ENCODE results near the gene ZNF48.
A peak's percentile ranks its signal among the peaks of the same experiment; 100 is the strongest.

Gene ZNF48

DNA sequence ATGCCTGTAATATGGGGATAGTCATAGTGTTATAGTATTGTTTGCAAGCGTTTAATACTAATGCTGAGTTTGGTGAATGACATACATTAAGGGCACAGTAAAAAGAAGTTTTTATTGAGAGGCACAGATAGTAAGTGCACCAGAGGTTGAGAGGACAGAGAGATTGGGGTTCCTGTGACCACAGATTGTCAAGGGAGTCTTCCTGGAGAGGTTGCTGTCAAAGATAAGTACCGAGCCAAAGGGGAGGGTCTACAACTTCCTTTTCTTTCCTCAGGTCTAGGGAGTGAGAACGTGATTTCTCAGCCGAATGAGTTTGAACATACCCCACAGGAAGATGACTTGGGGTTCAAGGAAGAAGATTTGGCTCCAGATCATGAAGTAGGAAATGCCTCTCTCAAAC, 1.8 kb downstream of the ZNF48 start:
- no peaks in the 10 kb centered on the region for H3K9me3 ChIP-seq (ENCODE audit: control insufficient read depth in 2 of 2, low read length in 2 of 2)
- H3K36me3 ChIP-seq (ENCODE audit: control insufficient read depth in 2 of 2, insufficient read depth in 2 of 2, low read length in 2 of 2) = peaks cover 6 to 16% of the 10 kb centered on the region in 2 donors
- H3K4me3 ChIP-seq (ENCODE audit: low read length in 2 of 2) = no peak overlapping the region
- no peak overlapping the region for H3K27ac ChIP-seq (ENCODE audit: low read length)
- H3K4me1 ChIP-seq (ENCODE audit: control insufficient read depth, insufficient read depth, low read length) = peaks cover 39% of the 10 kb centered on the region
- H3K27me3 ChIP-seq (ENCODE audit: control insufficient read depth in 1 of 2, insufficient read depth in 2 of 2, low read length in 2 of 2) = no peaks in the 10 kb centered on the region
- H3K9ac ChIP-seq (ENCODE audit: low read length in 2 of 2) = no peak overlapping the region

DNA sequence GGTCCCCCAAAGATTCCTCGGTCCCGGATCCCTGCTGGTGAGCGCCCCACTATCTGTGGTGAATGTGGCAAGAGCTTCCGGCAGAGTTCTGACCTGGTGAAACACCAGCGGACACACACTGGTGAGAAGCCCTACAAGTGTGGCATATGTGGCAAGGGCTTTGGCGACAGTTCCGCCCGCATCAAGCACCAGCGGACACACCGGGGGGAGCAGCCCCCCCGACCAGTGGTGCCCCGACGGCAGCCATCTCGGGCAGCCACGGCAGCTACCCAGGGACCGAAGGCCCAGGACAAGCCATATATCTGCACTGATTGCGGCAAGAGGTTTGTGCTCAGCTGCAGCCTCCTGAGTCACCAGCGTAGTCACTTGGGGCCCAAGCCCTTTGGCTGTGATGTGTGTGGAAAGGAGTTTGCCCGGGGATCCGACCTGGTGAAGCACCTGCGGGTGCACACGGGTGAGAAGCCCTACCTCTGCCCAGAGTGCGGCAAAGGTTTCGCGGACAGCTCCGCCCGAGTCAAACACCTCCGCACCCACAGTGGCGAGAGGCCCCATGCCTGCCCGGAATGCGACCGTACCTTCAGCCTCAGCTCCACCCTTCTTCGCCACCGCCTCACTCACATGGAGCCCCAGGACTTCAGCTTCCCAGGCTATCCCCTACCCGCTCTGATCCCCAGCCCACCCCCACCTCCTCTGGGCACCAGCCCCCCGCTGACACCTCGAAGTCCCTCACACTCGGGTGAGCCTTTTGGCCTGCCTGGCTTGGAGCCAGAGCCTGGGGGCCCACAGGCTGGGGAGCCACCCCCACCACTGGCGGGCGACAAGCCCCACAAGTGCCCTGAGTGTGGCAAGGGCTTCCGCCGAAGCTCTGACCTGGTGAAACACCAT, 2.8 kb downstream of the ZNF48 start:
- Histone ChIP-seq H3K9me3 (ENCODE audit: control insufficient read depth in 2 of 2, low read length in 2 of 2) (no peaks in the 10 kb centered on the region), H3K4me1 (ENCODE audit: control insufficient read depth, insufficient read depth, low read length) (peaks cover 39% of the 10 kb centered on the region), H3K27ac (ENCODE audit: low read length) (peak overlapping the region; percentile 98)

DNA sequence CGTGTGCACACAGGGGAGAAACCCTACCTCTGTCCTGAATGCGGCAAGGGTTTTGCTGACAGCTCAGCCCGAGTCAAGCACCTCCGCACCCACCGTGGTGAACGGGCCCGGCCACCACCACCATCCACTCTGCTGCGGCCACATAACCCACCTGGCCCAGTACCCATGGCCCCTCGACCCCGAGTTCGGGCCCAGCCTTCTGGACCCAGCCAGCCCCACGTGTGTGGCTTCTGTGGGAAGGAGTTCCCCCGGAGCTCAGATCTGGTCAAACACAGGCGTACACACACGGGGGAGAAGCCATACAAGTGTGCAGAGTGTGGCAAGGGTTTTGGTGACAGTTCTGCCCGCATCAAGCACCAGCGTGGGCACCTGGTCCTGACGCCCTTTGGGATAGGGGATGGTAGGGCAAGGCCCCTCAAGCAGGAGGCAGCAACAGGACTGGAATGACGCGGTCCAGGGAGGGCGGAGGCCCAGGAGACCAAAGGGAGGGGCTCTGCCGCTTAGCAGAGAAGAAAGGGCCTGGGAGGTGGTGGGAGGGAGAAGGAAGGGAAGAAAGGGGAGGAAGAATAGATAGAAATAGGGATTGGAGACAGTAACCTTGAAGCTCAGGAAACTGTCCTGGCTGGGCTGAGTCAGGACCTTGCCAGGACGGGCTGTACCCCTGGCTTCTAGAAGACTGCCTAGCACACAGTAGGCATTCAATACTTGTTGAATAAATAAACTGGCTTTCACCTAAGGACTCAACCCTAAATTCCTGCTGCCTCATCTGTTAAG, 3.6 kb downstream of the ZNF48 start:
- no peaks in the 10 kb centered on the region for H3K9me3 ChIP-seq (ENCODE audit: control insufficient read depth in 2 of 2, low read length in 2 of 2)
- peaks cover 39% of the 10 kb centered on the region for H3K4me1 ChIP-seq (ENCODE audit: control insufficient read depth, insufficient read depth, low read length)
- H3K27me3 ChIP-seq (ENCODE audit: control insufficient read depth in 1 of 2, insufficient read depth in 2 of 2, low read length in 2 of 2) = no peaks in the 10 kb centered on the region
- H3K4me3 ChIP-seq (ENCODE audit: low read length in 2 of 2) = peak overlapping the region in 1 of 2 donors; percentile 8
- H3K36me3 ChIP-seq (ENCODE audit: control insufficient read depth in 2 of 2, insufficient read depth in 2 of 2, low read length in 2 of 2) = peaks cover 6 to 16% of the 10 kb centered on the region in 2 donors
- H3K27ac ChIP-seq (ENCODE audit: low read length) = peak overlapping the region; percentile 98
- peak overlapping the region; percentile 71 to 90 for H3K9ac ChIP-seq (ENCODE audit: low read length in 2 of 2)

More for the DNA sequence above, 2.8 kb downstream of the ZNF48 start:
- H3K36me3 ChIP-seq (ENCODE audit: control insufficient read depth in 2 of 2, insufficient read depth in 2 of 2, low read length in 2 of 2) = peaks cover 6 to 16% of the 10 kb centered on the region in 2 donors
- H3K9ac ChIP-seq (ENCODE audit: low read length in 2 of 2) = no peak overlapping the region
- no peaks in the 10 kb centered on the region for H3K27me3 ChIP-seq (ENCODE audit: control insufficient read depth in 1 of 2, insufficient read depth in 2 of 2, low read length in 2 of 2)
- no peak overlapping the region for H3K4me3 ChIP-seq (ENCODE audit: low read length in 2 of 2)

DNA sequence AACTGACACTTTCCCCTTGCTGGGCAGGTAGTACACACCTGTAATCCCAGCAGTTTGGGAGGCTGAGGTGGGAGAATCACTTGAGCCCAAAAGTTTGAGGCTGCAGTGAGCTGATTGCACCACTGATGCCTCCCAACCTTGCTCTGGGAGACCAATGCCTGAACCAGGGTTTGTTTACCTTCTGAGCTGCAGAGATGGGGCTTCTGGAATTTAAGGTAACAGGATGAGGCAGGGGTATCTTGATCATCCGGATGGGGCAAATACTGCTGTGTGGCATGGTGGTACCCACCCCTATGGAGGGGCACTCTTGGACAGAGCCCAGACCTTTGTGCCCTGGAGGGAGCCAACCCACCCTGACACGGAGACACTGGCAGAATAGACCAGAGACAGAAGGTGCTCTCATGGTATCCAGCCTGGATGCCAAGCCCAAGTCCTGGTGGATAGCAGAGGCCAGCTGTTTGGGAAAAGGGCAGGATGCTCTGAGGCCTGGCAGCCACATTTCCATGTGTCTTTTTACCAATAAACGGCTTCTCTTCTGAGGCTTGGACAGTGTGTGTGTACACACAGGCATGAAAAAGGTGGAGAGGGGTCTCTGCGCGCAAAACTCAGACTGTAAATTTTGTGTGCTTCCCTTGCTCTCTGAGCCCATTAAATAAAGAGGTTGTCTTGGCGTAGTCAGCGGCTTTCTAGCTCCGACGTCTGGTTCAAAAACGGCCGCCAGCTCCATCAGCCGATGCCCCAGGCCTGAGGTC, 4.4 kb downstream of the ZNF48 start:
- peak overlapping the region; percentile 98 for H3K27ac ChIP-seq (ENCODE audit: low read length)
- H3K27me3 ChIP-seq (ENCODE audit: control insufficient read depth in 1 of 2, insufficient read depth in 2 of 2, low read length in 2 of 2) = no peaks in the 10 kb centered on the region
- H3K9ac ChIP-seq (ENCODE audit: low read length in 2 of 2) = peak overlapping the region; percentile 71 to 90

GRCh38 chr16:30401768-30402425, 6.7 kb downstream of the ZNF48 start:
- Histone ChIP-seq H3K4me1 (ENCODE audit: control insufficient read depth, insufficient read depth, low read length) (peaks cover 24% of the 10 kb centered on the region), H3K4me3 (ENCODE audit: low read length in 2 of 2) (no peak overlapping the region), H3K27ac (ENCODE audit: low read length) (no peak overlapping the region), H3K27me3 (ENCODE audit: control insufficient read depth in 1 of 2, insufficient read depth in 2 of 2, low read length in 2 of 2) (no peaks in the 10 kb centered on the region), H3K36me3 (ENCODE audit: control insufficient read depth in 2 of 2, insufficient read depth in 2 of 2, low read length in 2 of 2) (peaks cover 6 to 15% of the 10 kb centered on the region in 2 donors), H3K9ac (ENCODE audit: low read length in 2 of 2) (no peak overlapping the region), H3K9me3 (ENCODE audit: control insufficient read depth in 2 of 2, low read length in 2 of 2) (no peaks in the 10 kb centered on the region)

More for the DNA sequence above, 4.4 kb downstream of the ZNF48 start:
- H3K4me1 ChIP-seq (ENCODE audit: control insufficient read depth, insufficient read depth, low read length) = peaks cover 33% of the 10 kb centered on the region
- H3K36me3 ChIP-seq (ENCODE audit: control insufficient read depth in 2 of 2, insufficient read depth in 2 of 2, low read length in 2 of 2) = peaks cover 6 to 16% of the 10 kb centered on the region in 2 donors
- H3K4me3 ChIP-seq (ENCODE audit: low read length in 2 of 2) = peak overlapping the region; percentile 79 to 86
- H3K9me3 ChIP-seq (ENCODE audit: control insufficient read depth in 2 of 2, low read length in 2 of 2) = no peaks in the 10 kb centered on the region

DNA sequence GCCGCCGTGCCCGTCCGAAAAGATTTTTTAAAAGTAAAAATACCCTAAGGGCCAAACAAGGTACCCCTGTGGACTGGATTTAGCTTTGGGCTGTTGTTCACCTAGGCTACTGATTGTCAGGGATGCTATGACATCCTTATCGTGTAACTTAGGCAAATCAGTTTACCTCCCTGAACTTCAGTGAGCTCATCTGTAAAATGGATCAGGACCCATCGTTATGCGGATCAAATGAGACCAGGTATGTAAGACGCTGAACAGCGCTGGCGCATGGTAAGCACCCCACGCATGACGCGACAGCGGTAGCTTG, 11.5 kb downstream of the ZNF48 start:
- peak overlapping the region; percentile 87 for H3K27ac ChIP-seq (ENCODE audit: low read length)
- H3K9ac ChIP-seq (ENCODE audit: low read length in 2 of 2) = peak overlapping the region; percentile 56 to 83
- H3K4me1 ChIP-seq (ENCODE audit: control insufficient read depth, insufficient read depth, low read length) = peaks cover 25% of the 10 kb centered on the region
- peak overlapping the region; percentile 58 to 83 for H3K4me3 ChIP-seq (ENCODE audit: low read length in 2 of 2)
- no peaks in the 10 kb centered on the region for H3K9me3 ChIP-seq (ENCODE audit: control insufficient read depth in 2 of 2, low read length in 2 of 2)
- peaks cover 2 to 4% of the 10 kb centered on the region in 2 donors for H3K36me3 ChIP-seq (ENCODE audit: control insufficient read depth in 2 of 2, insufficient read depth in 2 of 2, low read length in 2 of 2)
- no peaks in the 10 kb centered on the region for H3K27me3 ChIP-seq (ENCODE audit: control insufficient read depth in 1 of 2, insufficient read depth in 2 of 2, low read length in 2 of 2)

DNA sequence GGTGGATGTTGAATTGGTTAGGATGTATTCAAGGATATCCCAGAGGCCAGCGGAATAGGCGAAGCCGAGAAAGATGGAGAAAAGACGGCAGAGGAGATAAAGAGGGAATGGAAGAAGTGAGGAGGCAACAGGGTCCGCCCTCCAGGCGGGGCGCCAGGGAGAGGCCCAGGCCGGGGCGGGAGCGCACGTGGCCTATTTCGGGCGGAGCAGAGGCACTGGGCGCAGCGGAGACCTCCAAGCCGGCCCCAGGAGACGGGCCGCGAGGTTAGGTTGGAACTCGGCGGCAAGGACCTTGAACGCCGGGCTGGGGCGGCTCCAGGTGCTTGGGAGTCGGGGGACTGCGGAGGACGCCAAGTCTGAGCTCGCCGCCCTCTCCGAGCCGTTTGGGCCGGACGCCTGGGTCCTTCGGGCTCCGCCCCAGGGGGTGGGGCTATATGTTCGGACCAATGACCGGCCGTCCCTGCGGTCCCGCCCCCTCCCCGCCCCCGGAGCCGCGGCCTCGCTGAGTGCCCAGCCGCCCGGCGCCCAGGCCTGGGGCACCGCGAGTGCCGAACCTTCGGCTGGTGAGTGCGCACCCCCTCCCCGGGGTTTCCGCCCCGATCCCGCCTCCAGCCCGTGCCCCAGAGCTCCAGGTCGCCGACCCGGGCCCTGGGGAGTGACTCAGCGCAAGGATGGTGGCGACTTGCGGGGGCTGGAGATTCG, 12.0 kb downstream of the ZNF48 start, which contains the start of gene ZNF771:
TSS of gene ZNF771 (plus strand) at position 505 of the 702 bp plus-strand sequence. CDS start 448 bp downstream, outside the sequence.
- Histone ChIP-seq H3K27ac (ENCODE audit: low read length) (peak within 1 kb of the TSS; percentile 87), H3K36me3 (ENCODE audit: control insufficient read depth in 2 of 2, insufficient read depth in 2 of 2, low read length in 2 of 2) (peaks cover 3 to 5% of the 10 kb centered on the region in 2 donors), H3K9me3 (ENCODE audit: control insufficient read depth in 2 of 2, low read length in 2 of 2) (no peaks in the 10 kb centered on the region), H3K9ac (ENCODE audit: low read length in 2 of 2) (peak within 1 kb of the TSS; percentile 58 to 85), H3K27me3 (ENCODE audit: control insufficient read depth in 1 of 2, insufficient read depth in 2 of 2, low read length in 2 of 2) (no peaks in the 10 kb centered on the region), H3K4me1 (ENCODE audit: control insufficient read depth, insufficient read depth, low read length) (peaks cover 26% of the 10 kb centered on the region), H3K4me3 (ENCODE audit: low read length in 2 of 2) (peak within 1 kb of the TSS; percentile 58 to 83)

- H3K4me3 ChIP-seq (ENCODE audit: low read length in 2 of 2) = peak overlapping the region; percentile 58 to 83
- peaks cover 27% of the 10 kb centered on the region for H3K4me1 ChIP-seq (ENCODE audit: control insufficient read depth, insufficient read depth, low read length)
- no peaks in the 10 kb centered on the region for H3K9me3 ChIP-seq (ENCODE audit: control insufficient read depth in 2 of 2, low read length in 2 of 2)
- peak overlapping the region; percentile 87 for H3K27ac ChIP-seq (ENCODE audit: low read length)
- no peaks in the 10 kb centered on the region for H3K27me3 ChIP-seq (ENCODE audit: control insufficient read depth in 1 of 2, insufficient read depth in 2 of 2, low read length in 2 of 2)
- H3K9ac ChIP-seq (ENCODE audit: low read length in 2 of 2) = peak overlapping the region; percentile 58 to 85
- peaks cover 3 to 5% of the 10 kb centered on the region in 2 donors for H3K36me3 ChIP-seq (ENCODE audit: control insufficient read depth in 2 of 2, insufficient read depth in 2 of 2, low read length in 2 of 2)
These were observed 12.7 kb downstream of the ZNF48 start for GRCh38 chr16:30407804-30408534.

Measured in stomach smooth muscle (tissue), 2 donors.